Mesendoderm (in vitro differentiated cells): ENCODE data around the gene ALKAL2.

ENCODE experiments used
- DNase-seq: peaks from one replicate; pipeline ENCODE4 v3.0.0; 2013
- H2AK5ac ChIP-seq: 2 replicates; pipeline ENCODE4 v1.6.1; 2013; ENCODE audit warnings: low read length, inconsistent platforms
- H2BK120ac ChIP-seq: 2 replicates; pipeline ENCODE4 v1.6.1; 2013; ENCODE audit warnings: low read depth, mild to moderate bottlenecking, low read length, moderate library complexity, mixed read lengths
- H2BK15ac ChIP-seq: replicated peaks from 2 replicates; pipeline ENCODE4 v1.6.1; 2013; ENCODE audit warnings: low read depth, mild to moderate bottlenecking, moderate library complexity
- H2BK5ac ChIP-seq: 2 replicates; pipeline ENCODE4 v1.6.1; 2013; ENCODE audit warnings: low read length, inconsistent platforms
- H3K18ac ChIP-seq: 2 replicates; pipeline ENCODE4 v1.6.1; 2013; ENCODE audit warnings: mild to moderate bottlenecking, low read length, mixed read lengths
- H3K23ac ChIP-seq: one replicate; pipeline ENCODE4 v1.6.1; 2013; ENCODE audit warnings: low read length
- H3K27ac ChIP-seq: 2 replicates; pipeline ENCODE4 v1.5.1; 2013; ENCODE audit warnings: low read depth, mild to moderate bottlenecking, inconsistent platforms, low read length, moderate library complexity
- H3K27me3 ChIP-seq: 2 replicates; pipeline ENCODE4 v1.6.1; 2013; ENCODE audit warnings: low read length, control low read depth, mild to moderate bottlenecking, inconsistent platforms; ENCODE audit not compliant: insufficient read depth, poor library complexity
- H3K36me3 ChIP-seq: 2 replicates; pipeline ENCODE4 v1.6.1; 2013; ENCODE audit warnings: low read length, inconsistent platforms; ENCODE audit not compliant: control insufficient read depth, insufficient read depth
- H3K4ac ChIP-seq: one replicate; pipeline ENCODE4 v1.6.1; 2013; ENCODE audit warnings: low read depth, mild to moderate bottlenecking, low read length, moderate library complexity
- H3K4me1 ChIP-seq: 2 replicates; pipeline ENCODE4 v1.6.1; 2013; ENCODE audit warnings: low read depth, low read length, inconsistent platforms; ENCODE audit not compliant: control insufficient read depth
- H3K4me2 ChIP-seq: 2 replicates; pipeline ENCODE4 v1.6.1; 2013; ENCODE audit warnings: low read length
- H3K4me3 ChIP-seq: 2 replicates; pipeline ENCODE4 v1.5.1; 2013; ENCODE audit warnings: mild to moderate bottlenecking, low read length
- H3K56ac ChIP-seq: one replicate; pipeline ENCODE4 v1.6.1; 2013; ENCODE audit warnings: low read length
- H3K79me1 ChIP-seq: 2 replicates; pipeline ENCODE4 v1.6.1; 2013; ENCODE audit warnings: low read length, inconsistent platforms
- H3K79me2 ChIP-seq: 2 replicates; pipeline ENCODE4 v1.6.1; 2013; ENCODE audit warnings: mild to moderate bottlenecking, low read length; ENCODE audit not compliant: control insufficient read depth, insufficient read depth
- H3K9ac ChIP-seq: 2 replicates; pipeline ENCODE4 v1.6.1; 2013; ENCODE audit warnings: low read length, inconsistent platforms
- H4K5ac ChIP-seq: one replicate; pipeline ENCODE4 v1.6.1; 2013; ENCODE audit warnings: low read length
- H4K8ac ChIP-seq: one replicate; pipeline ENCODE4 v1.6.1; 2013; ENCODE audit warnings: low read depth, mild to moderate bottlenecking, control low read depth, low read length, moderate library complexity
- WGBS: extraction: QIAGEN DNeasy Blood & Tissue Kit; methylation state at CpG from one replicate; pipeline ENCODE4 v1.1.7; 2013; ENCODE audit warnings: low lambda C conversion rate, missing lambda C conversion rate; ENCODE audit not compliant: insufficient coverage; ENCODE audit errors: extremely low coverage; 5-methylcytosine and 5-hydroxymethylcytosine counted together

The ALKAL2 gene

GRCh38 chr2:275466-275865, 12.4 kb downstream of the ALKAL2 start:
- no peak overlapping the region for H3K18ac ChIP-seq
- no peak overlapping the region for H4K5ac ChIP-seq
- no peak overlapping the region for H3K27ac ChIP-seq
- no peaks in the 10 kb centered on the region for H3K4me1 ChIP-seq
- peaks cover 8% of the 10 kb centered on the region for H3K36me3 ChIP-seq
- H2BK120ac ChIP-seq = no peak overlapping the region
- DNase-seq = no peak
- no peak overlapping the region for H3K56ac ChIP-seq
- H3K4ac ChIP-seq = no peak overlapping the region
- H3K27me3 ChIP-seq = no peaks in the 10 kb centered on the region
- no peak overlapping the region for H3K4me3 ChIP-seq
- H3K79me1 ChIP-seq = peaks cover 16% of the 10 kb centered on the region
- H4K8ac ChIP-seq = no peak overlapping the region
- H3K23ac ChIP-seq = no peak overlapping the region
- H3K4me2 ChIP-seq = no peak overlapping the region
- WGBS = no CpG with 5 or more reads among the region's 6 CpGs
- no peak overlapping the region for H2AK5ac ChIP-seq
- no peak overlapping the region for H2BK15ac ChIP-seq
- H3K9ac ChIP-seq = no peak overlapping the region
- H3K79me2 ChIP-seq = peaks cover 38% of the 10 kb centered on the region
- H2BK5ac ChIP-seq = no peak overlapping the region

DNA sequence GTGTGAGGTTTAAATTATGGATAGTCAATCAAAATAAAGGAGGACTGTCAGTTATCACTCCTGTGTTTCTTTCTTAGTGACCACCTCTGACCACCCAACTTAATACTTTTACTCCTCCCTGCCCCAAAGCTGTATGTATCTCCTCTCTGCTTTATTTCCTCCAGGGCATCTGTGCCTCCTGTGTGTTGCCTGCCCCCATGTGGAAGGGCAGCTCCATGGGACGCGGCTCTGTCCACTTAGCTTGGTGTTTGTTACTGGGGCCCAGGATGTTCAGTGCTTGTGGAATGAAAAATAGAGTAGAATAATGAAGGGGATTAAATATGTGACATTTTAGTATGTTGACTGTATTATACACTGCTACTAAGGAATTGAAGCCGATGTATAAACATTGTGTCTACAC, 13.4 kb downstream of the ALKAL2 start:
- no peak overlapping the region for H3K18ac ChIP-seq
- no peak overlapping the region for H4K8ac ChIP-seq
- no peak overlapping the region for H2BK15ac ChIP-seq
- no peak overlapping the region for H3K27ac ChIP-seq
- H3K4me2 ChIP-seq = no peak overlapping the region
- peaks cover 8% of the 10 kb centered on the region for H3K36me3 ChIP-seq
- no peak overlapping the region for H4K5ac ChIP-seq
- no peak overlapping the region for H2BK120ac ChIP-seq
- no peaks in the 10 kb centered on the region for H3K4me1 ChIP-seq
- H3K4ac ChIP-seq = no peak overlapping the region
- no peak overlapping the region for H3K9ac ChIP-seq
- H3K79me1 ChIP-seq = peaks cover 19% of the 10 kb centered on the region
- H3K23ac ChIP-seq = no peak overlapping the region
- DNase-seq = no peak
- no peak overlapping the region for H3K56ac ChIP-seq
- H3K4me3 ChIP-seq = no peak overlapping the region
- H3K27me3 ChIP-seq = no peaks in the 10 kb centered on the region
- WGBS = no CpG with 5 or more reads among the region's 3 CpGs
- H3K79me2 ChIP-seq = peaks cover 46% of the 10 kb centered on the region
- H2BK5ac ChIP-seq = no peak overlapping the region
- H2AK5ac ChIP-seq = no peak overlapping the region

GRCh38 chr2:273333-273732, 14.6 kb downstream of the ALKAL2 start:
- Histone ChIP-seq H3K18ac (no peak overlapping the region), H3K56ac (no peak overlapping the region), H3K4me2 (no peak overlapping the region), H3K27ac (no peak overlapping the region), H3K9ac (no peak overlapping the region), H3K36me3 (peaks cover 6% of the 10 kb centered on the region), H3K79me1 (peaks cover 19% of the 10 kb centered on the region), H4K5ac (no peak overlapping the region), H3K79me2 (peaks cover 56% of the 10 kb centered on the region), H3K4me1 (no peaks in the 10 kb centered on the region), H3K4me3 (no peak overlapping the region), H3K23ac (no peak overlapping the region), H2AK5ac (no peak overlapping the region), H4K8ac (no peak overlapping the region), H3K4ac (no peak overlapping the region), H3K27me3 (no peaks in the 10 kb centered on the region), H2BK5ac (no peak overlapping the region), H2BK120ac (no peak overlapping the region), H2BK15ac (no peak overlapping the region)
- no peak for DNase-seq
- no CpG with 5 or more reads among the region's 6 CpGs for WGBS

- no peak overlapping the region for H2BK15ac ChIP-seq
- peaks cover 17% of the 10 kb centered on the region for H3K79me1 ChIP-seq
- no peak overlapping the region for H2BK5ac ChIP-seq
- no peak overlapping the region for H3K18ac ChIP-seq
- no peaks in the 10 kb centered on the region for H3K4me1 ChIP-seq
- no peak overlapping the region for H3K56ac ChIP-seq
- H3K27me3 ChIP-seq = no peaks in the 10 kb centered on the region
- H3K23ac ChIP-seq = no peak overlapping the region
- no peak overlapping the region for H3K4me2 ChIP-seq
- H3K9ac ChIP-seq = no peak overlapping the region
- H3K79me2 ChIP-seq = peaks cover 70% of the 10 kb centered on the region
- H3K36me3 ChIP-seq = peaks cover 1% of the 10 kb centered on the region
- H3K4ac ChIP-seq = no peak overlapping the region
- no peak overlapping the region for H2AK5ac ChIP-seq
- DNase-seq = no peak
- H4K5ac ChIP-seq = no peak overlapping the region
- H3K27ac ChIP-seq = no peak overlapping the region
- H4K8ac ChIP-seq = no peak overlapping the region
- no peak overlapping the region for H2BK120ac ChIP-seq
- no peak overlapping the region for H3K4me3 ChIP-seq
- no CpG with 5 or more reads among the region's 12 CpGs for WGBS
Observed at GRCh38 chr2:271917-272316, 16.0 kb downstream of the ALKAL2 start.

GRCh38 chr2:270861-271260, 17.0 kb downstream of the ALKAL2 start:
- Histone ChIP-seq H3K4me2 (no peak overlapping the region), H2BK15ac (no peak overlapping the region), H2BK5ac (no peak overlapping the region), H3K4me1 (peaks cover 1% of the 10 kb centered on the region), H4K8ac (no peak overlapping the region), H3K4me3 (no peak overlapping the region), H3K9ac (no peak overlapping the region), H3K23ac (no peak overlapping the region), H3K18ac (no peak overlapping the region), H4K5ac (no peak overlapping the region), H2BK120ac (no peak overlapping the region), H3K56ac (no peak overlapping the region), H3K79me1 (peaks cover 13% of the 10 kb centered on the region), H3K27ac (no peak overlapping the region), H3K36me3 (no peaks in the 10 kb centered on the region), H3K4ac (no peak overlapping the region), H3K79me2 (peaks cover 74% of the 10 kb centered on the region), H2AK5ac (no peak overlapping the region), H3K27me3 (no peaks in the 10 kb centered on the region)
- no CpG with 5 or more reads among the region's 4 CpGs for WGBS
- no peak for DNase-seq

- no peaks in the 10 kb centered on the region for H3K27me3 ChIP-seq
- no peak overlapping the region for H3K27ac ChIP-seq
- H3K36me3 ChIP-seq = no peaks in the 10 kb centered on the region
- H3K23ac ChIP-seq = no peak overlapping the region
- no peak overlapping the region for H3K4me3 ChIP-seq
- DNase-seq = no peak
- no peak overlapping the region for H3K4ac ChIP-seq
- H2BK120ac ChIP-seq = no peak overlapping the region
- H4K8ac ChIP-seq = no peak overlapping the region
- H3K9ac ChIP-seq = no peak overlapping the region
- H3K18ac ChIP-seq = no peak overlapping the region
- no peak overlapping the region for H3K4me2 ChIP-seq
- H3K79me2 ChIP-seq = peaks cover 82% of the 10 kb centered on the region
- H2AK5ac ChIP-seq = no peak overlapping the region
- no CpG with 5 or more reads among the region's 4 CpGs for WGBS
- H3K79me1 ChIP-seq = peaks cover 14% of the 10 kb centered on the region
- no peak overlapping the region for H2BK15ac ChIP-seq
- no peak overlapping the region for H3K56ac ChIP-seq
- H2BK5ac ChIP-seq = no peak overlapping the region
- peaks cover 1% of the 10 kb centered on the region for H3K4me1 ChIP-seq
- no peak overlapping the region for H4K5ac ChIP-seq
Observed at GRCh38 chr2:269356-270030, 18.4 kb downstream of the ALKAL2 start.
